ENCODE measurements around the gene MSH5.

The MSH5 gene

DNA sequence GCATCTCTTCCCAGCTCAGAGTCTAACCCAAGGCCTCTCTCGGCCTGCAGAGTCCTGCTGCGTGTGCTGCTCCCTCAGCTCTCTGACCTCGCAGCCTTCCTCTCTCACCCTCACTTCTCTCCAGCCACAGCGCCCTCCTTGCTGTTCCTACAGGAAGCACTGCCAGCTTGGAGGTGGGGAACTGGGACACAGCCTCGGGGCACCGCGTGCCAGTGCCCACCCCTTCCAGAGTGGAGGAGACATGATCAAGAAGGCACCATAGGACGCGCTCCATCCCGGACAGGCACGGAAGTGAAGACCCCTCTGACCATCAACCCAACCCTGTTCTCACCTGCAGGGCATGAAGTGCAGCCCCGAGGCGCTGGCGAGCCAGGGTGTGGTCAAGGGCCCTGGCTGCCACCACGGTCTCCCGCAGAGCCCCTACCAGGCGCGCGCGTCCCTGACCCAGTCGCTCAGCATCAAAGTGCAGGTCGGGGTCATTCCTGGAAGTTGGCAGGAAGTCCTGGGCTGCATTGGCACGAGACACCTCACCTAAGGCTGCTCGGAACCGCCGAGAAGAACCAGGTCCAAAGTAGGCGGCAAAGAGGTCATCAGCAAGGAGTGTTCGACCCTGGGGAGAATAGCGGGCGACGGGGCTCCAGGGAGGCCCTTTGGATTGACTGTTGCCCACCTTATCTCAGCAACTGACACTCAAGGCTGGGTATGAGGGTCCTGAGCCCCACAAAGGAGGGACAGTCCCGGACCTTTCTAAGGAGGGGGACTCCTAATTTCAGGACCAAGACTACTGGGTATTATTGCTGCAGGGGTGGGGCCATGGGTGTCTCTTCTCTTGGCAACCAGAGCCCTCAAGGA, 36.1 kb downstream of the MSH5 start:
- TF ChIP-seq ZFX (IDR thresholded peaks at IDR 0.05; ENCODE audit: borderline replicate concordance) (no peak), CTCF (IDR thresholded peaks at IDR 0.05) (no peak)
- H3K27ac ChIP-seq: peak overlapping the region; percentile 81

- H3K27ac ChIP-seq: peak overlapping the region; percentile 81
- TF ChIP-seq ZFX (IDR thresholded peaks at IDR 0.05; ENCODE audit: borderline replicate concordance) (no peak), CTCF (IDR thresholded peaks at IDR 0.05) (no peak)
Measured at GRCh38 chr6:31776485-31776988, 36.7 kb downstream of the MSH5 start.

DNA sequence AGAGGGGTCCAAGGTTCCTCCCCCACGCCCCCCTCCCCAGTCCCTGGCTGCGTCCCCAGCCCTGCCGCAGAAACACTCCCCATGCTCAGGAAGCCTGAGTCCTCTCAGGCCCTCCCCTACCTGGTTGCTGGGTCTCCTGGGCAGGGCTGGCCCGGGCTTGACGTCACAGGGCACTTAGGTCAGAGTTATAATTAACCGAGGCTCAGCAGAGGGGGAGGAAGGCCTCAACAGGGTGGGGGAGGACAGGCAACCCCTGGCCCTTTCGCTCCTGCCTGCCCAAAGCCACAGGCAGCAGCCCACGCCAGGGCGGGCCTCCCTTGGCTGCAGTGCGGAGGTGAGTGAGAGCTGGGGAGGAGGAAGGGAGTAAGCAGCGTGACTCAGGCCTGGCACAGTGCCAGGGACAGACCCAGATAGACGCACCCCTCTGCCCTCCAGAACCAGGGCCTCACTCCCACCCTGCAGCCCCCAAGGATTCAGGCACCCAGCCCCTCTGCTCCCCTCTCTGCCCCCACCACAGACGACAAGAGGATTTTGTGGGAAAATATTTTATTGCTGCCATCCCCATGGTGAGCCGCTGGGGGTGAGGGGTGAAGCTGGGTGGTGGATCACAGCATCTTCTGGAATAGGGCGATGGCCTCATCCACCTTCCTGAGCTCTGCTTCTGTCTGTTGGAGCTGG, 37.3 kb downstream of the MSH5 start, which contains the start of gene VWA7:
Gene VWA7, minus strand, starts transcription at position 340 of the 678 bp plus-strand sequence. CDS start 549 bp downstream, outside the sequence.
- peak within 1 kb of the TSS; percentile 81 for H3K27ac ChIP-seq
- no peak for TF ChIP-seq ZFX (IDR thresholded peaks at IDR 0.05; ENCODE audit: borderline replicate concordance)
- no peak for TF ChIP-seq CTCF (IDR thresholded peaks at IDR 0.05)

- TF ChIP-seq ZFX (IDR thresholded peaks at IDR 0.05; ENCODE audit: borderline replicate concordance): no peak
- TF ChIP-seq CTCF (IDR thresholded peaks at IDR 0.05): no peak
- peak overlapping the region; percentile 81 for H3K27ac ChIP-seq
Measured at GRCh38 chr6:31777667-31778050, 37.9 kb downstream of the MSH5 start.

DNA sequence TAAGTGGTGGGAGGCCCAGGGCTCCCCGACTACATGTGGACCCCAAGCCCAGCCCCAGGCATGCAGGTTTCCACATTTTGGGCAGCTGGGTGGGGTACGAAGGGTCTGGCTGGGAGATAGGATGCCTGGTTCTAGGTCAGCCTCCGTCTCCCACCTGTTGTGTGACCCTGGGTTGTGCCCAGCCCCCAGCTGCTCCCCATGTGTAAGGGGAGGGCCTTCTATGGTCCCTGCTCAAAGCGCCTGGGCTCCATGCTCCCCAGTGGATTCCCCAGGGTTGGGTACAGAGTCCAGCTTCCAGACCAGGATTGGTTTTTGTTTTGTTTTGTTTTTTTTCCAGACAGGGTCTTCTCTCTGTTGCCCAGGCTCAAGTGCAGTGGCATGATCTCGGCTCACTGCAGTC, 38.4 kb downstream of the MSH5 start:
- H3K27ac ChIP-seq: peak overlapping the region; percentile 81
- no peak for TF ChIP-seq ZFX (IDR thresholded peaks at IDR 0.05; ENCODE audit: borderline replicate concordance)
- TF ChIP-seq CTCF (IDR thresholded peaks at IDR 0.05): no peak

- TF ChIP-seq CTCF (IDR thresholded peaks at IDR 0.05) (no peak), ZFX (IDR thresholded peaks at IDR 0.05; ENCODE audit: borderline replicate concordance) (no peak)
- H3K27ac ChIP-seq: 0 out of 2 replicates have a peak overlapping the region, but pooled peaks have one; percentile 81
Measured at GRCh38 chr6:31778999-31779885, 39.4 kb downstream of the MSH5 start.
